Stimulated activated CD4-positive, alpha-beta T cell treated with anti-CD3 and anti-CD28 coated beads, Interleukin-2, amount 100 ng/mL, for 48 hours (primary cell): ENCODE measurements around the gene CMIP.

ENCODE experiments used
- DNase-seq, 2 donors: peaks; one replicate each; pipeline ENCODE4 v3.0.0-alpha.2; 2020

Gene CMIP

DNA sequence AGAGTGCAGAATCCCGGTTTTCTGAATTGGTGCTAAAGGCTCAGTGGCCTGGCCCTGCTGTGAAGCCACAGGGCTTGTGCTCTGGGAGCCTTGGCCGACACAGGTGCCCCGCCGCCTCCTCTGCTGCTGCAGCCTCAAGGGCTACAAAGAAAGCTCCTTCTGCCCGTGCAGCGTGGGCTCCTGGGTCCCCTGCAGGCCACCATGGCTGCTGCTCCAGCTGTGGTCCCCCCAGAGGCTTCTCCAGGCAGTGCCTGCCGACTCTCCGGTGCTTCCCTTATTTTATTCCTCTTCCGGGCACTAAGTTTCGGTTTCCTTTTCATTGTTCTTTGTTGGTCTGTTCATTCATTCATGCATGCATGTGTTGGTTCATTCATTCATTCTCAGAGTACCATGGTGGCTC, 53.1 kb downstream of the CMIP start:
- no peak for DNase-seq

DNA sequence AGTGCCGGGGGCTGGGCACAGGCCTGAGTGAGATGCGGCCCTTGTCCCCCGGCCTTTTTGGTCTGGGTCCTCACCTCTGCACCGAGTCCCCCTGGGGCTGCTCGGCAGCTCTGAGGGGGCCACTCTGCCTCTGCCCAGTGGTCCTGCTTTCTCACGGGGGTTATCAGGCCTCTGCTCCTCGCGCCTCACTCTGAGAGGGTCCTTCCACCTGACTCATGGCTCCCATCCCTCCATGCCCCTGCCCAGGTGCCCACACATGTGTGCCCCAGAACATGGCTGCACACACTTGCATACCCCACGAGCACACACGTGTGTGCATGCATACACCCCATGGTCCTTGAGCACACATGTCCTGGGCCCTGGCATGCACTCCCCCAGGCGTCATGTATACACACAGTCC, 53.7 kb downstream of the CMIP start:
- DNase-seq: no peak

DNA sequence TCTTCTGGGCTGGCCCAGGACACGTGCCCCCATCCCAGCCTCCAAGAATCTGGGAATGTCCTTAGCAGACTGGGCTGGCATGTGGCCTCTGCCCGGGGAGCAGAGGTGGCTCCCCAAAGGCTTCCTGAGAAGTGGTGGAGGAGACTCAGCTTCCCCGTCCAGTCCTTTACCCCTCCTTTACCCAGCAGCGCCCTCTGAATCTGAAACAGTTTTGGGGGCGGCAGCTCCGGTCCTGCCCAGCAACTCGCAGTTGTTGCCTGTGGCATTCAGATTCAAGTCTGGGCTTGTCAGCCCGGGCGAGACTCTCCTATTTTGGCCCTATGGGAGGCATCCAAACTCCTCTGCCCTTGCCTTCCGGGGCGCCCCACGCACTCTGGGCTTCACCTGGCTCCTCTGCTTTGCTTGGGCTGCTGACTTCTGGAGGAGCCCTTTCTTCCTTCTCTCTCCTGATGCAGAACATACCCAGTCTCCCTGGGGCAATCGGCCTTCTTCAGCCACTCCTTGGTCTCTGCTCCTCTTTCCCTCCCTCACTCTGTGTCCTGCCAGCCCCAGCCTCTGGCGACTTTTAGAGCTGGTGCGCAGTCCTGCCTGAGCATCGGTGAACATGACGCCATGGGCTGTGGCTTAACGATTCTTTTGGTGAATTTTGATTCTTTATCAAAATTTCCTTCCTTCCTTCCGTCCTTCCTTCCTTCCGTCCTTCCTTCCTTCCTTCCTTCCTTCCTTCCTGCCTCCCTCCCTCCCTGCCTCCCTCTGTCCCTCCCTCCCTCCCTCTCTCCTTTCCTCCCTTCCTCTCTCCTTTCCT, 55.2 kb downstream of the CMIP start:
- DNase-seq: no peak

DNA sequence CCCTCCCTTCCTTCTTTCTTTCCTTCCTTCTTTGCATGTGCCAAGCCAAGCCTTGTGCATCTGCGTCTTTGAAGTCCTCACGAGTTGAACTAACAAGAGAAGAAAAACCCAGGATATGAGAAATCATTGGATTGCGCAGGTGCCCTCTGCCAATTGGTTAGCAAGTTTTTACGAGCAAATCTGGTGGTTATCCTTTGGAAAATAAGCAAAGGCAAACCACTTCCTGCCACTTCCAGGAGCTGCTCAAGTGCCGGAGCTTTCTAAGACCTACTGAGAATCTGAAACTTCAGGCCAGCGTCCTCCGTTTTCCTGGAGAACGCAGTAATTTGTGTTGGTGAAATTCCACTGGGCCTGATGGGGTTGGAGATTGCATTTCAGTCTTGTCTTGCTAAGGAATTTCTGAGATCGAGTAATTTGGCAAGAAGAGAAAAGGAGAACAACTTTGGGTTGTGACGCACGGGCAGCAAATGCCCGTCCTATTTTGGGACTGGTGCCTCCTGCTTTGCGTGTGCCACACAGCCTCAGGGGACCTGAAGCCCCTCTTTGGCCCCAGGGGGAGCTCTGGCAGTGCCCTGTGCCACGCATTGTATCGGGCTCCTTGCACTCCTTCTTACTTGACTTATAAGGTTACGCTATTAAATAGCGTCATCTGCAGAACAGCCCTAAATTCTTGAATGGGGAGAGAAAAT, 56.4 kb downstream of the CMIP start:
- DNase-seq: no peak

DNA sequence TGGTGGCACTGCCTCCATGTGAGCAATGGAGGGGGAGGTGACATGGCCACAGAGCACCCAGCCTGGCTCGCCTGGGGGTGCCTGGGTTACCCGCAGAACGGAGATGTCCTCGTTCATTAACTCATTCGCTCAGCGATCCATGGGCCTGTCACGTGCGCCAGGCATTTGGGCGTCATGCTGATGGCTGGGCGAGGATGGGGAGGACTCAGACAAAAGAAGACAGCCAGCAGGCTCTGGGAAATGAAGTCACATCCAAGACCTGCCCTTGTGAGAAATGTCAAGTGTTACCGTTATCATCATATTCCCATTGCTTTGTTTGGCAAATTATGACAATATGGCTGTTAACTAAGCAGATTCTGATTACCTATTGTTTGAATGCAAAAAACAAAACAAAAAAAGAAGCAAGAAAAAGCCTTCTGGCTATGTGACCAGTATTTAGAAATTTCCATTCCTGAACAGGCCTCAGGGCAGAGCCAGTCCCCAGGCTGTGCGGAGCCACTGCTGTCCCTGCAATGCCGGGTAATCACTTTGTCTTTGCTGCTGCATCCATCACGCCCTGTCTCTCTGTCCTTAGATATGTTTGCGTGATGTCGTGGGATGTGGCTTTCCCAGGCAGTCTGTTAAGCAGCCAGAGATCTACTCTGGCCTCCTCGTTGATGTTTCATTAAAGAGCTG, 57.9 kb downstream of the CMIP start:
- DNase-seq: no peak

DNA sequence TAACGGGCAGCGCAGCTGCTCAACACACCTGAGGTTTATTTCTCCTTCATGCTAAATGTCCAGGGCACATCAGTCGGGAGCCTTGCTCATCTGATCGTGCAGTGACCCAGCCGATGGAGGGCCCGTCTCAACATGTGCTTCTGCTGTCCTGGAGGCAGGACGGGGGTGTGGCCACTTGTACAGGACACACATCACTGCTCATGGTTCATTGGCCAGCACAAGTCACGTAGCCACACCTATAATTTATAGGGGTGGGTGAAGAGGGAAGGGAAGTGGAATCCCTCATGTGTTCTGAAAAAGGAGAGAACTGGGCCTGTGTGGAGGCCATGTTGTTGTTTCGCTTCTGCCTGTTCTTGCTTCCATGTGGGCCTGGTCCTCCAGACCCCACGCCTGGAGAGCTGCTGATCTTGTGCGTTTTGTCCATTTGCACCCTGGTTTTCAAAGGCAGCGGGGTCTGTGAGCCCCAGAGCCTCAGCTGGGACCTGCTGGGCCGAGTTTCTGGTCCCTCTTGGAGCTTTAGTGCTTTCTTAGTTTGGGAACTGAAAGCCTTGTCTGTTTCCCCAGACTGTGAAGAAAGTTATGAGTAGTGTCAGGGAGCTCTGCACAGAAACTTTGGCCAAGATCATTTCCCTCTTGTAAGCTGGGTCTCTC, 60.5 kb downstream of the CMIP start:
- DNase-seq: no peak

DNA sequence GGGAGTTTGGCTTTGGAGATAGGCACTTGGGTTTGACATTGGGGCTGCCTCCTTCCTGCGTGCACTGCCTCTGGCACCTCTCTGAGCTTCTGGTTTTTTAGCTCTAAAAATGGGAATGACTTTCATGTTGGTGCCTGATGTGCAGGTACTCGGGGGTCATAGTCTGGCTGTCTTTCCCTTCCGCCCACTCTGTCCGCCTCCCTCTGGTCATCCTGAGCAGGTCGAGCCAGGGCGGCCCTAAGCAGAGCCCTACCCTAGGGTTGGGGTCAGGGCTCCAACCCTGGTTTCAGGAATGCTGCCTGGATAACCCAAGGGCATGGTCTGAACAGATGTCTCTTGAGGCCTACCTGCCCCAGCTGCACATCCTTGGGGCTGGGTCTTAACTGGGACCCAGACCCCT, 64.8 kb downstream of the CMIP start:
- DNase-seq: no peak

DNA sequence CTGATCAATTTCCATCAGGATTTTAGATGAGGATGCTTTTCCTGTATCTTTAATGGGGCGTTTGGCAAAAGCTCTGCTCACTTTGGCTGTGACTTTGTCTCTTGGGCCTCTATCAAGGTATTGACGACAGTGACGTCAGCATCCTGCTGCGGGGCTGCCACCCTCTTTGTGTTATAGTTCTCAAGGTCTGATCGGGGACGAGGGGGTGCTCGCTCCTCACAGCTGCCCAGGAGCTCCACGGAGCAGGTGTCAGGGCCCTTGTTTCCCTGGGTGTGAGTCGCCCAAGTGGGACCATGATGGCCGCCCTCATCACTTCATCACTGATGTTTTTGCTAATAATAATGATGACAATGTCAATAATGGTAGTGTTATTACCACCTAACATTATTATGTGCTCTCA, 65.4 kb downstream of the CMIP start:
- no peak for DNase-seq

DNA sequence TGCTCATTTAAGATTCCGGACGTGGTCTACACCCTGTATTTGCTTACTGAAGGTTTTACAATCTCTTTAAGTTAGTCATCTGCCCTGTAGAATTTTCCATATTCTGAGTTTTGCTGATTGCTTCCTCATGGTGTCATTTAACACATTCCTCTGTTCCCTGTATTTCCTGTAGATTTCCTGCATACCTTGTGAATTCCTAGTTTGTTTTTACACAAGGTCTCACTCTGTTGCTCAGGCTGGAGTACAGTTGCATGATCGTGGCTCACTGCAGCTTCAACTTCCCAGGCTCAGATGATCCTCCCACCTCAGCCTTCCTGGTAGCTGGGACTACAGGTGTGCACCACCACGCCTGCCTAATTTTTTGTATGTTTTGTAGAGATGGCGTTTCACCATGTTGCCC, 66.8 kb downstream of the CMIP start:
- DNase-seq: no peak

DNA sequence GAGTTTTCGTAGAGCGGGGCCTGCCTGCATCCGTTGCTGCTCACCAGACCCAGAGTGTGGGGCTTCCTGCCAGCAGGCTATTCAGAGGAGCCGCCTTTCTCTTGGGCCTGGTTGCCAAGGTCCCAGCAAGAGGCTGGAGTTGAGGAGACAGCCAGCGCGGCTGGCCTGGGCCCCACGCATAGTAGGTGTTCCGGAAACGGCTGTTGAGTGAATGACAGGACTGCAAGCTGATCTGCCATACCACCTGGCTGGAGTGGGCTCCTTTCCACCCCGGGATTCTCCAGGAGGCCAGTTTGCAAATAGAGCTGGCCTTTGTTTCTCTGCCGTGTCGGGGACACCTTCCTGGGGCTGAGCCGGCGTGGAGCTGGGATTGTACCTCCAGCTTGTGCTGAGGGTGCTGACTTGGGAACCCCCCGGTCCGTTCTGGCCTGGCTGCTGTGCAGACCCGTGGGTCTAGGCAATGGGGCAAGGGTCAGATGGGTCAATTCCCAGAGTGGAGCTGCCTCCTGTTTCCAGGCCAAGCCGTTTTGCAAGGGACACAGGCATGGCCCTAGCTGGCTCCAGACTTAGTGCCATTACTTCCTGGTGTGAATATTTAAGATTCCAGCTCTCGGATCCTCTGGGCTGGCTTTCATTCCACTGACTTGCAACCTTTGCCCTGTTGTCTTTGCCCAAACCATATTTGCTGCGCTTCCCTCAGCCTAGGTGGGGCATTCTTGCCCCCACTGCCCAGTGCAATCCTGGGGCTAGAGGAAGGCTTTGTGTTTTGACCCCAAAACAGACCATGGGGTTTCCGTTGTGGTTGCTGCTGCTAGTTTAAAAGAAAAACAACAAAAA, 68.8 kb downstream of the CMIP start:
- no peak for DNase-seq

DNA sequence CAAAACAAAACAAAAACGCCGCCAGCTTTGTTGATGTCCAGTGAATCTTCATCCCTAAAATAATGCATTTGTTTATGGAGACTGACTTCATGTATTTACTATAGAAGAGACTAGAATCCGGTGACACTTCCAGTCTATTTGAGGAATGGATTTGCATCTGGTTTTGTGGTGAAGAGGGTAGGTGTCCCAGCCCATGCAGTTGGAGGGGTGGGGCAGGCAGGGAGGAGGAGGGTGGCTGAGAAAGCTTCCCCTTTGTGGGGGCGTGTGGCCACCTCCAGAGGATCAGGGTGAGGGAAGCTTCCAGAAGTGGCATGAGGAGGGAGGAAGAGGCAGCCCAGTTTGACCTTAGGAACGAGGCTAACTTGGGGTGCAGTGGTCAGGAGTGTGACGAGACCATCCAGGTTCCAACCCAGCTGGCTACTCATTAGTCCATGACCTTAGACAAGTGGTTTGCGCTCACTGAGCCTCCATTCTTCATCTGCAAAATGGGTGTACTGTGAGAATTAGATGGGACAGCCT, 69.5 kb downstream of the CMIP start:
- no peak for DNase-seq

DNA sequence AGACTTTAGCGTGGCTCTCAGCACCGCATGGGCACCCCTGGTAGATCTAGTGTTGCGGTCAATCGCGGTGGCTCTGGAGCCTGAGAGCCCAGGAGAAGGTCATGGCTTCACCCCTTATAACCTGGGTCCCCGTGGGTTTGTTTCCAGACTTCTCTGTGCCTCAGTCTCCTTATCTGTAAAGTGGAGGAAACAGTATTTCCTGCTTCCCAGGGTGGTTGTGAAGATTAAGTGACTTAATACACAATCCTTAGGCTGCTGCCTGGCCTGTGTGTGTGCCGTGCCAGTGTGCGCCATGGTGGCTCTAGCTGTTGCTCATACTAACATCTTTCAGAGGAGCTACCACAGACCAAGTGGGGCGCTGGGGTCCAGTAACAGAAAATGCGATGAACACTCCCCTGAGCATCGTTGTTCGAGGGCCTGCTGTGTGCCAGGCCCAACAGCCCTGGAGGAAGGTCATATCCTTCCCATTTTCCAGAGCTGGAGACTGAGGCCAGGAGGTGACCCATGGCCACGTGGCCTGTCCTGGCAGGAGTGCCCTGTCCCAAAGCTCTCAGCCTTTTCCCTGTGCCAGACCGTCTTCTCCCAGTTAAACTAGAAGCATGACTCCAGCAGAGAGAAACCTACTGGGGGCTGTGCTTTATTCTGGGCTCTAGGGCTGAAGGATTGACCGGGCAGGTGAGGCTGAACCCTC, 70.1 kb downstream of the CMIP start:
- no peak for DNase-seq

DNA sequence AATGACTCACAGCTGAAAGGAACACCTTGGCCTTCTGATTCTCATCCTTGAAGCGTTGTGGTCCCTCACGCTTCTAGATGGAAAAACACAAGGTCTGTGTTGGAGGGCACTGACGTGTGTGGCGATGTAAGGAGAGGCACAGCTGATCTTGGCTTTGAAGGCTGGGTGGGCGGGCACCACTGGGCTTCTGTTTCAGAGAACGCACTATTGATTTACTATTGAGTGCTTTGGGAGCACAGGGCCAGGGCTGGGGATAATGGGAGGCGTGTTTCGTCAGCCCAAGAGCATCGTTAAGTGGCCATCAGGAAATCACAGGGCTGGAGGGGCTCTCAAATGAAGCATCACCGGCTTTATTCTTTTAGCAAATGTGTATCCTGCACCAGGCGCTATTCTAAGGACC, 70.7 kb downstream of the CMIP start:
- no peak for DNase-seq

DNA sequence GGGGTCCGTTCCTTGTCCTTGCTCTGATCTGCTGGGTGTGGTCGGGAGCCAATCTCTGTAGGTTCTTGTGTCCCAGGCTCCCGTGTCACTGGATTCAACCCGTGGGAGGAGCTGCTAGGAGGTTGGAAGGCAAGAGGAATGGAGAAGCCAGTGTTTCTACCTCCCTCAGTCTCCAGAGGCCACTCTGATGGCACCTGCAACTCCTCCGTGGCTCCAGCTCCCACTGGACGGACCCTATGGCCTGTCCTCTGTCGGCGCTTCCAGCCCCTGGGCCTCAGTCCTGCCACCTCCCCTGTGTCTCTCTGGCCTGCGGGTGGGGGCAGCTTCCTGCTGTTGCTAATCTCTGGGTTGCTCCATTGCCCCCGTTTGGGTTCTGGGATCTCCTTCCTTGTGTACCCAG, 71.1 kb downstream of the CMIP start:
- no peak for DNase-seq

DNA sequence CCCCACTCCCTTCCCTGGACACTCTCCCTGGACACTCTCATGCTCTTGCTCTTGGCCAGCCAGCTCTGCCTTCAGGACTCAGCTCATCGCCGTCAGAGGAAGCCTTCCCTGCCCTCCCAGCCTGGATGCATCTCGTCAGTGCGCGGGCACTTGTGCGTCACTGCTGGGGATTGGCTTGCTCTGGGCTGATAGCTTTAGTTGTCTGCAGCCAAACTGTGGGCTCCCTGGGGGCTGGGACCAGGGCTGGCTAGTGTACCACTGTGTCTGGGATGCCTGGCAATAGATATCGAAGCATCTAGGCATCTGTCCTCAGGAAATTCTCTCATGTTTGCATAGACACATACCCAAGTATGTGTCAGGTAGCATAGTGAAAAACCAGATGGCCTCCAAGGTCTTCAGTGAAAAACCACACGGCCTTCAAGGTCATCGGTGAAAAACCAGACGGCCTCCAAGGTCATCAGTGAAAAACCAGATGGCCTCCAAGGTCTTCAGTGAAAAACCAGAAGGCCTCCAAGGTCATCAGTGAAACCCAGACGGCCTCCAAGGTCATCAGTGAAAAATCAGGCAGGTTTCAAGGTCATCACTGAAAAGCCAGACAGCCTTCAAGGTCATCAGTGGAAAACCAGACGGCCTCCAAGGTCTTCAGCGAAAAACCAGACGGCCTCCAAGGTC, 72.0 kb downstream of the CMIP start:
- DNase-seq: no peak

DNA sequence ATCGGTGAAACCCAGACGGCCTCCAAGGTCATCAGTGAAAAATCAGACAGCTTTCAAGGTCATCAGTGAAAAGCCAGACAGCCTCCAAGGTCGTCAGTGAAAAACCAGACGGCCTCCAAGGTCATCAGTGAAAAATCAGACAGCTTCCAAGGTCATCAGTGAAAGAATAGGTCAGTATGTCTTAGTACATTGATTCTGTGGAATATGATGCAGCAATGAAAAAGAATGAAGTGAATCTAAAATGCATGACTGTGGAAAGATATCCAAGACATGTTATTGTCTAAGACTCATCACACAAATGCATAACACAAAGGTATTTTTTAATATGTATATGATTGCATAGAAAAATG, 72.5 kb downstream of the CMIP start:
- no peak for DNase-seq

DNA sequence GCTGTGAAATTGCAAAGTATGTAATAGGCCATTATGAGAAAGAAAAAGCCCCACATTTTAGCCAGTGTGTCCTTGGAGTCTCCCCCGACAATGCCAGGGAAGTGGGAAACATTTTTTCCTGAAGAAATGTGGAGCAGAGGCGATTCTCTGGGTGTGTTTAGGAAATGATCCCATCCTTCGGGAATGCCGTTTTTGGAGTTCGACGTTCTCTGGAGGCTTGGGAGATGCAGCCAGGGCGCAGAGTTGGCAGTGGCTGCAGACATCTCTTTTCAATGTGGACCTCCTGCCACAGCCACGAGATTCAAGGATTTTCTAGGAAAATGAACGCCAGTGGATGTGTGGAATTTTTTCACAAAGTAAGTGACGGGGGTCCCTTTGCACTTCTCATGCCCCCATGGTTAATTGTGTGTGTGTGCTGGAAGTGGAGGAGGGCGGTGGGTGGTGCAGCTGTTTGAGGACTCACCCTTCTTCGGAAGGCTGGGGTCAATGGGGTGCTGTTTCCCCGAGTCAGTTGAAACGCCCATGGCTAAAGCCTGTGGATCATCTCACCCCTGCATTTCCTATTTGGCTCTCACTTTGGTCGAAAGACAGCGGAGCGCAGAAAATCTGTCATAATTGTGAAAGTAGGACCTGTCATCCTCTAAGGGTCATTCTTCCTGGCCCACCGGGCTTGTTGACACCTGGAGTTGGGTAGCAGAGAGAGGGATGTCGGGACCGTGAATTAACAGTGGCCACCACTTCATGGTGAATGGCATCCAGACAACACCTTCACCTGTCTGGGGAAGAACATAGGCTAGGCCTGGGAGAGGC, 73.2 kb downstream of the CMIP start:
- no peak for DNase-seq

DNA sequence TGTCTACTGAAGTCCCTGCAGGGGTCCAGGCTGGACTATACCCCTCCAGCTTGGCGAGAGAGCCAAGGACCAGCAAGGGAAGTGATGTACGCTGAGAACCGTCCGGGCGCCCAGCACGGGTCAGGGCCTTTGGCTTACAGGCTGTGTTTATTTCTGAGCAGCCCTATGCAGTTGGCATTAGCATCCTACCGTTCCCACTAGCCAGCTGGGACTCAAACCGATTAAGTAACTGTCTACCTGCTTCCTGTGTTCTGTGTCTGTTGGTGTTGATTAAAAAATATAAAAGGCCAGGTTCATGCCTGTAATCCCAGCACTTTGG, 73.8 kb downstream of the CMIP start:
- DNase-seq: no peak

DNA sequence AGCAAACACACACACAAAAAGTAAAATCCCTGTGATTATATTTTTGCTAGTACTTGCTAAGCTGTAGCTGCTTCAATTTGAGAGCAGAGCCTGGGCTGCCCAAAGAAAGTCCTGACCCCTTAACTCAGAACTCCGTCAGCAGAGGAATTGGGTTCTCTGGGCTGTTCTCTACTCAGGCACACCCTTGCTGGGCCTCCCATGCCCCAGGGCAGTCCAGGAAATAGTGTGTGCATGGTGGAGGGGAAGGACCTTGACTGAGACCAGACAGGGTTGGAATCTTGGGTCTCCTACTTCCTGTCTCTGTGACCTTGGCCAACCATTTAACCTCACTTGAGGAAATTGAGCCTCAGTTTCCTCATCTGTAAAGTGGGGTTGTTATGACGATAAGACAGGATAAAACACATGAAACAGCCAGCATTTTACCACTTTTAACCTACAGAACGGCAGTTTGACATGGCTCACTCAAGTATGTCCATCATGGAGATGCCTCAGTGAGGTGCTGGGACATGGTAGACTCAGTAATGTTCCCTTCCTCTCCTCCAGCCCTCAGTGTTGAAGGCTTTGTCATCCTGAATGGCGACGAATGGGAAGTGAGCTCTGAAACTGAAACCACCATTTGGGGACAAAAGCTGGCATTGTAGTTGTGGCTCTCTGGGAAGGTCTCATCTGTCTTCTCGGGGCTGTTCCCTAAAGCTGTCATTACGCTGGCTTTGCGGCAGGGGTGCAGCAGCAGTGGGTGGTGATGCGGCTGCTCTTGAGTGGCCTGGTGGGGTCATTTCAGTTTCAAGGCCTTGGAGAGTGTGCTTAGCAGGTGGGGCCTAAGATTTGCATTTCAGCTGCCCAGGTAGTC, 74.9 kb downstream of the CMIP start:
- no peak for DNase-seq

DNA sequence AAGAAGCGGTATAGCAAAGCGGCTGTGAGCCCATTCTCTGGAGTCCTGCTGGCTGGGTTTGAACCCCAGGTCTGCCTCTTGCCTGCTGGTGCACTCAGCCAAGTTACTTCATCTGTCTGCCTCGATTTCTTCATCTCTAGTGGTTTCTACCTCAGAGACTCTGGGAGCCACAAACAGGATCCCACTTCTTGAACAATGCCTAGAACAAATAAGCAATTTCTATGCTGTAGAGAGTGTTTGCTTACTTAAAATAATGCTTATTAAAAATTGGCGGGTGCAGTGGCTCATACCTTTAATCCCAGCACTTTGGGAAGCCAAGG, 75.5 kb downstream of the CMIP start:
- DNase-seq: no peak
